GM23338 (cell line): ENCODE results near the gene RPS25. TPM values are rescaled to one million over a fixed set of nuclear protein-coding genes. Genes with fewer than 3 reads are reported as not detected.

ENCODE experiments used
- ATAC-seq: fragments of 200-7000 bp; cut with Tn5 transposase; 3 replicates; pipeline ENCODE4 v1.9.1; 2020
- DNase-seq: peaks from one replicate; pipeline ENCODE4 v3.0.0-alpha.2; 2015; ENCODE audit warnings: low spot score
- H2AFZ ChIP-seq: fragments of 200-600 bp; sonication (generic); 2 replicates; pipeline ENCODE4 v1.8.0; 2016; ENCODE audit warnings: antibody characterized with exemption, mild to moderate bottlenecking, moderate library complexity
- H3F3A ChIP-seq: fragments of 200-600 bp; sonication (generic); replicated peaks from 2 replicates; pipeline ENCODE4 v1.8.0; 2017; ENCODE audit warnings: antibody characterized with exemption, mixed run types, low read depth
- H3K27ac ChIP-seq: fragments of 200-600 bp; sonication (generic); 2 replicates; pipeline ENCODE4 v1.6.1; 2016; ENCODE audit warnings: low read depth
- H3K27me3 ChIP-seq: fragments of 200-600 bp; sonication (generic); 2 replicates; pipeline ENCODE4 v1.8.0; 2016; ENCODE audit warnings: mild to moderate bottlenecking, mixed run types, moderate library complexity; ENCODE audit not compliant: insufficient read depth
- H3K36me3 ChIP-seq: fragments of 200-600 bp; sonication (generic); 2 replicates; pipeline ENCODE4 v1.8.0; 2016; ENCODE audit warnings: mild to moderate bottlenecking; ENCODE audit not compliant: insufficient read depth
- H3K4me1 ChIP-seq: fragments of 200-600 bp; sonication (generic); 2 replicates; pipeline ENCODE4 v1.8.0; 2016; ENCODE audit warnings: mild to moderate bottlenecking, moderate library complexity; ENCODE audit not compliant: insufficient read depth
- H3K4me2 ChIP-seq: fragments of 200-600 bp; sonication (generic); 2 replicates; pipeline ENCODE4 v1.7.1; 2017; ENCODE audit warnings: mixed run types
- H3K4me3 ChIP-seq: fragments of 200-600 bp; sonication (generic); 2 replicates; pipeline ENCODE4 v1.6.1; 2016; ENCODE audit warnings: mixed run types
- H3K79me2 ChIP-seq: fragments of 200-600 bp; sonication (generic); replicated peaks from 2 replicates; pipeline ENCODE4 v1.8.0; 2017; ENCODE audit warnings: mild to moderate bottlenecking; ENCODE audit not compliant: insufficient read depth
- H3K9me2 ChIP-seq: fragments of 200-600 bp; sonication (generic); 2 replicates; pipeline ENCODE4 v1.8.0; 2017; ENCODE audit not compliant: insufficient read depth
- H4K20me1 ChIP-seq: fragments of 200-600 bp; sonication (generic); replicated peaks from 2 replicates; pipeline ENCODE4 v1.8.0; 2017; ENCODE audit warnings: mild to moderate bottlenecking; ENCODE audit not compliant: insufficient read depth
- H3K27ac Mint-ChIP-seq: 2 replicates; pipeline ENCODE4 v1.8.0; 2020; ENCODE audit warnings: inconsistent platforms, mild to moderate bottlenecking, moderate library complexity, mixed read lengths
- H3K27me3 Mint-ChIP-seq: 3 replicates; pipeline ENCODE4 v1.8.0; 2022; ENCODE audit warnings: low read depth, mild to moderate bottlenecking, moderate library complexity, mixed read lengths, inconsistent platforms; ENCODE audit not compliant: insufficient read depth, poor library complexity
- H3K36me3 Mint-ChIP-seq: 3 replicates; pipeline ENCODE4 v1.8.0; 2021; ENCODE audit warnings: low read depth, mild to moderate bottlenecking, inconsistent platforms, moderate library complexity, mixed read lengths
- H3K4me1 Mint-ChIP-seq: 3 replicates; pipeline ENCODE4 v1.8.0; 2020; ENCODE audit warnings: mild to moderate bottlenecking, inconsistent platforms, mixed read lengths
- H3K4me3 Mint-ChIP-seq: 3 replicates; pipeline ENCODE4 v1.8.0; 2021; ENCODE audit warnings: moderate library complexity, mild to moderate bottlenecking, inconsistent platforms, mixed read lengths
- H3K9me3 Mint-ChIP-seq: 3 replicates; pipeline ENCODE4 v1.8.0; 2020; ENCODE audit warnings: moderate library complexity, mild to moderate bottlenecking, inconsistent platforms, mixed read lengths
- CREB1 ChIP-seq: fragments of 250-450 bp; sonication (Bioruptor Pico); IDR thresholded peaks from 2 replicates; pipeline ENCODE4 v1.5.0; 2020; ENCODE audit warnings: low read depth, mild to moderate bottlenecking, moderate library complexity
- ETS1 ChIP-seq: IDR thresholded peaks from 2 replicates; pipeline ENCODE4 v1.6.1; 2016; ENCODE audit warnings: antibody characterized with exemption
- EZH2 ChIP-seq: fragments of 200-600 bp; sonication (generic); IDR thresholded peaks from one replicate; pipeline ENCODE4 v1.8.0; 2017; ENCODE audit warnings: antibody characterized with exemption, mild to moderate bottlenecking, low read depth; ENCODE audit not compliant: unreplicated experiment
- EZH2phosphoT487 ChIP-seq: fragments of 200-600 bp; sonication (generic); IDR thresholded peaks from one replicate; pipeline ENCODE4 v1.8.1; 2018; ENCODE audit warnings: antibody characterized with exemption; ENCODE audit not compliant: unreplicated experiment
- JUNB ChIP-seq: IDR thresholded peaks from one replicate; pipeline ENCODE4 v1.6.1; 2016; ENCODE audit warnings: antibody characterized with exemption; ENCODE audit not compliant: unreplicated experiment
- NANOG ChIP-seq: IDR thresholded peaks from 2 replicates; pipeline ENCODE4 v1.6.1; 2016; ENCODE audit warnings: antibody characterized with exemption, borderline replicate concordance
- POLR2AphosphoS5 ChIP-seq: IDR thresholded peaks from 2 replicates; pipeline ENCODE4 v1.6.1; 2016; ENCODE audit warnings: antibody characterized with exemption, low read depth
- STAT1 ChIP-seq: IDR thresholded peaks from one replicate; pipeline ENCODE4 v1.6.1; 2016; ENCODE audit warnings: antibody characterized with exemption; ENCODE audit not compliant: unreplicated experiment
- ZNF114 ChIP-seq: fragments of 250-450 bp; sonication (Bioruptor Pico); IDR thresholded peaks from 2 replicates; pipeline ENCODE4 v1.5.0; 2020; ENCODE audit warnings: mild to moderate bottlenecking, moderate library complexity
- ZNF331 ChIP-seq: fragments of 250-450 bp; sonication (Bioruptor Pico); IDR thresholded peaks from 2 replicates; pipeline ENCODE4 v1.5.0; 2020; ENCODE audit warnings: low read depth, mild to moderate bottlenecking, moderate library complexity
- ZNF462 ChIP-seq: fragments of 250-450 bp; sonication (Bioruptor Pico); IDR thresholded peaks from 2 replicates; pipeline ENCODE4 v1.5.0; 2020; ENCODE audit warnings: mild to moderate bottlenecking, moderate library complexity
- polyA plus RNA-seq: library from polyadenylated mRNA; unstranded; fragments of >200 nt; fragmentation: Nextera tagmentation; extraction: Ambion mirVana; gene quantifications from 2 replicates; pipeline ENCODE4 v1.2.1, GENCODE V29; 2016
- total RNA-seq: library from RNA; depleted of rRNA; stranded (reverse); fragments of >200 nt; shearing (Covaris generic); gene quantifications from 2 replicates; pipeline ENCODE4 v1.2.3, GENCODE V29; 2014
- TF ChIP-seq, protein P1 (sequence below), 2 experiments: fragments of 200-600 bp in 1 of 2; sonication (generic) in 1 of 2; conservative IDR thresholded peaks; 2 replicates each; pipeline versions ENCODE4 v1.5.1 to v1.6.1; 2016 to 2017; ENCODE audit warnings: antibody characterized with exemption in 2 of 2, low read depth in 2 of 2, mild to moderate bottlenecking in 2 of 2, moderate library complexity in 1 of 2
- TF ChIP-seq, protein P2 (sequence below): IDR thresholded peaks from one replicate; pipeline ENCODE4 v1.6.1; 2018; ENCODE audit warnings: antibody characterized with exemption; ENCODE audit not compliant: unreplicated experiment

Gene RPS25
- total and polyA plus RNA-seq, 2 experiments from 2014 or later, result 1,965 to 3,622 TPM

DNA sequence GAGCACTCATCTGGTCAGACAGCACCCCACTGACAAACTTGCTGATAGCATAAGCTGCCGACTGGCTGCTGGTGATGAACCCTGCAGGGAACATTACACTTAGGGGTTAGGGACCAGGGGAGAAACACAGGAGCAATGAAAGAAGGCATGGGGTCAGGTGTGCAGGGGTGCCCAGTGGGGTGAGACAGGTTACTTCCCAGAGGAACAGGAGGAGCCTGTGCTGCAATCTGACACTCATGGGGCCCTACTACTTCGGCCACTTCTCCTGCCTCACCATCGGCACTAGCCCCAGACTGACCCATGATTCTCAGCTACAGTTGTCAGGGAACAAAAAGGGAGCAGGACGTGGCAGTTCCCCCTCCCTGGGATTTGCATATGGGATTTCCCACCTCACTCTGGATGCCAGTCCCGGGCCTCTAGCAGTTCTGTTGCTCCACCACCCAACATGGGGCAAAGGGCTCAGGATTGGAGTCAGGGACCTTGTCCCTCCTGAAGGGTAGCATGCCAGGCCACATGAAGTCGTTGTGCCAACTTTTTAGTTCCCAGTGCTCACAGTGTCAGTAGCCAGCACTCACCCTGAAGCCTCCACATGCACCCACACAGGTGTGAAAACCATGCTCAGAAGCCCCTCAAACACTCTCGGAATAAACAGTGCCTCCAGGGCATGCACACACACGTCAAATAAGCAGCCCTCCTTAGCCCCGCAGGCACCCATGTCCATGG, 10.4 kb upstream of the RPS25 start:
- H3K4me2 ChIP-seq, result peak overlapping the region; percentile 98; the same call in 1 of the 2 replicates
- peak overlapping the region; percentile 91; the same call in 1 of the 2 replicates for H3K4me3 ChIP-seq
- H4K20me1 ChIP-seq, result peaks cover 12% of the 10 kb centered on the region
- TF ChIP-seq EZH2phosphoT487 (no peak), JUNB (no peak), ZNF462 (CRISPR knock-in tag) (no peak), CREB1 (CRISPR knock-in tag) (no peak), STAT1 (no peak), NANOG (no peak), ETS1 (no peak), EZH2 (no peak), ZNF331 (CRISPR knock-in tag) (no peak), ZNF114 (no peak), POLR2AphosphoS5 (no peak)
- TF ChIP-seq, protein P1, sequence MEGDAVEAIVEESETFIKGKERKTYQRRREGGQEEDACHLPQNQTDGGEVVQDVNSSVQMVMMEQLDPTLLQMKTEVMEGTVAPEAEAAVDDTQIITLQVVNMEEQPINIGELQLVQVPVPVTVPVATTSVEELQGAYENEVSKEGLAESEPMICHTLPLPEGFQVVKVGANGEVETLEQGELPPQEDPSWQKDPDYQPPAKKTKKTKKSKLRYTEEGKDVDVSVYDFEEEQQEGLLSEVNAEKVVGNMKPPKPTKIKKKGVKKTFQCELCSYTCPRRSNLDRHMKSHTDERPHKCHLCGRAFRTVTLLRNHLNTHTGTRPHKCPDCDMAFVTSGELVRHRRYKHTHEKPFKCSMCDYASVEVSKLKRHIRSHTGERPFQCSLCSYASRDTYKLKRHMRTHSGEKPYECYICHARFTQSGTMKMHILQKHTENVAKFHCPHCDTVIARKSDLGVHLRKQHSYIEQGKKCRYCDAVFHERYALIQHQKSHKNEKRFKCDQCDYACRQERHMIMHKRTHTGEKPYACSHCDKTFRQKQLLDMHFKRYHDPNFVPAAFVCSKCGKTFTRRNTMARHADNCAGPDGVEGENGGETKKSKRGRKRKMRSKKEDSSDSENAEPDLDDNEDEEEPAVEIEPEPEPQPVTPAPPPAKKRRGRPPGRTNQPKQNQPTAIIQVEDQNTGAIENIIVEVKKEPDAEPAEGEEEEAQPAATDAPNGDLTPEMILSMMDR (conservative IDR thresholded peaks at IDR 0.05; ENCODE audit: low read depth in 2 of 2), result no peak
- TF ChIP-seq, protein P2, sequence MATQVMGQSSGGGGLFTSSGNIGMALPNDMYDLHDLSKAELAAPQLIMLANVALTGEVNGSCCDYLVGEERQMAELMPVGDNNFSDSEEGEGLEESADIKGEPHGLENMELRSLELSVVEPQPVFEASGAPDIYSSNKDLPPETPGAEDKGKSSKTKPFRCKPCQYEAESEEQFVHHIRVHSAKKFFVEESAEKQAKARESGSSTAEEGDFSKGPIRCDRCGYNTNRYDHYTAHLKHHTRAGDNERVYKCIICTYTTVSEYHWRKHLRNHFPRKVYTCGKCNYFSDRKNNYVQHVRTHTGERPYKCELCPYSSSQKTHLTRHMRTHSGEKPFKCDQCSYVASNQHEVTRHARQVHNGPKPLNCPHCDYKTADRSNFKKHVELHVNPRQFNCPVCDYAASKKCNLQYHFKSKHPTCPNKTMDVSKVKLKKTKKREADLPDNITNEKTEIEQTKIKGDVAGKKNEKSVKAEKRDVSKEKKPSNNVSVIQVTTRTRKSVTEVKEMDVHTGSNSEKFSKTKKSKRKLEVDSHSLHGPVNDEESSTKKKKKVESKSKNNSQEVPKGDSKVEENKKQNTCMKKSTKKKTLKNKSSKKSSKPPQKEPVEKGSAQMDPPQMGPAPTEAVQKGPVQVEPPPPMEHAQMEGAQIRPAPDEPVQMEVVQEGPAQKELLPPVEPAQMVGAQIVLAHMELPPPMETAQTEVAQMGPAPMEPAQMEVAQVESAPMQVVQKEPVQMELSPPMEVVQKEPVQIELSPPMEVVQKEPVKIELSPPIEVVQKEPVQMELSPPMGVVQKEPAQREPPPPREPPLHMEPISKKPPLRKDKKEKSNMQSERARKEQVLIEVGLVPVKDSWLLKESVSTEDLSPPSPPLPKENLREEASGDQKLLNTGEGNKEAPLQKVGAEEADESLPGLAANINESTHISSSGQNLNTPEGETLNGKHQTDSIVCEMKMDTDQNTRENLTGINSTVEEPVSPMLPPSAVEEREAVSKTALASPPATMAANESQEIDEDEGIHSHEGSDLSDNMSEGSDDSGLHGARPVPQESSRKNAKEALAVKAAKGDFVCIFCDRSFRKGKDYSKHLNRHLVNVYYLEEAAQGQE, result no peak
- H3K27me3 Mint-ChIP-seq, result peaks cover 25% of the 10 kb centered on the region
- H2AFZ ChIP-seq, result no peak overlapping the region
- peaks cover 49% of the 10 kb centered on the region for H3K36me3 Mint-ChIP-seq
- DNase-seq (no peak), ATAC-seq (no peak)
- peaks cover 33% of the 10 kb centered on the region for H3F3A ChIP-seq
- peak overlapping the region; percentile 46 for H3K27ac Mint-ChIP-seq
- H3K4me1 Mint-ChIP-seq, result peaks cover 31% of the 10 kb centered on the region
- H3K27me3 ChIP-seq, result no peaks in the 10 kb centered on the region
- no peaks in the 10 kb centered on the region for H3K9me2 ChIP-seq
- H3K79me2 ChIP-seq, result peaks cover 8% of the 10 kb centered on the region
- H3K4me1 ChIP-seq, result peaks cover 14% of the 10 kb centered on the region
- no peaks in the 10 kb centered on the region; the same call in 2 of the 3 replicates for H3K9me3 Mint-ChIP-seq
- H3K27ac ChIP-seq, result no peak overlapping the region
- H3K4me3 Mint-ChIP-seq, result peak overlapping the region; percentile 76; the same call in 2 of the 3 replicates
- H3K36me3 ChIP-seq, result peaks cover 9% of the 10 kb centered on the region
